ENCODE data around the gene UBTD1. TPM values are rescaled to one million over a fixed set of nuclear protein-coding genes. Genes with fewer than 3 reads are reported as not detected.
A peak's percentile ranks its signal among the peaks of the same experiment; 100 is the strongest.

The UBTD1 gene
- total RNA-seq, 2 experiments from 2014 or later = 1.6 to 2.1 TPM

GRCh38 chr10:97596101-97597082, 97.7 kb downstream of the UBTD1 start:
- DNase-seq = no peak
- H3K4me3 Mint-ChIP-seq = no peak overlapping the region
- intact Hi-C loops (cut with micrococcal nuclease) = no loop called here
- no peaks in the 10 kb centered on the region for H3K36me3 Mint-ChIP-seq (ENCODE audit: low read depth)
- CTCF ChIA-PET = interaction anchor here (0.9 to 1.3 kb wide), 4 partner anchors 9 to 61 kb away, joined by 3 read pairs; partner anchors contain the start of genes ANKRD2 and HOGA1
- no peak for ATAC-seq
- no peaks in the 10 kb centered on the region for H3K4me1 Mint-ChIP-seq (ENCODE audit: low read depth)
- no peaks in the 10 kb centered on the region for H3K27me3 Mint-ChIP-seq
- no peak overlapping the region for H3K27ac Mint-ChIP-seq
- no peaks in the 10 kb centered on the region for H3K9me3 Mint-ChIP-seq
- POLR2A ChIA-PET = interaction anchor here (0.7 kb wide), 1 partner anchor 16 kb away, joined by 3 read pairs; no protein-coding TSS in a partner anchor
- TF ChIP-seq, protein P1, sequence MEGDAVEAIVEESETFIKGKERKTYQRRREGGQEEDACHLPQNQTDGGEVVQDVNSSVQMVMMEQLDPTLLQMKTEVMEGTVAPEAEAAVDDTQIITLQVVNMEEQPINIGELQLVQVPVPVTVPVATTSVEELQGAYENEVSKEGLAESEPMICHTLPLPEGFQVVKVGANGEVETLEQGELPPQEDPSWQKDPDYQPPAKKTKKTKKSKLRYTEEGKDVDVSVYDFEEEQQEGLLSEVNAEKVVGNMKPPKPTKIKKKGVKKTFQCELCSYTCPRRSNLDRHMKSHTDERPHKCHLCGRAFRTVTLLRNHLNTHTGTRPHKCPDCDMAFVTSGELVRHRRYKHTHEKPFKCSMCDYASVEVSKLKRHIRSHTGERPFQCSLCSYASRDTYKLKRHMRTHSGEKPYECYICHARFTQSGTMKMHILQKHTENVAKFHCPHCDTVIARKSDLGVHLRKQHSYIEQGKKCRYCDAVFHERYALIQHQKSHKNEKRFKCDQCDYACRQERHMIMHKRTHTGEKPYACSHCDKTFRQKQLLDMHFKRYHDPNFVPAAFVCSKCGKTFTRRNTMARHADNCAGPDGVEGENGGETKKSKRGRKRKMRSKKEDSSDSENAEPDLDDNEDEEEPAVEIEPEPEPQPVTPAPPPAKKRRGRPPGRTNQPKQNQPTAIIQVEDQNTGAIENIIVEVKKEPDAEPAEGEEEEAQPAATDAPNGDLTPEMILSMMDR (IDR thresholded peaks at IDR 0.05) = no peak

DNA sequence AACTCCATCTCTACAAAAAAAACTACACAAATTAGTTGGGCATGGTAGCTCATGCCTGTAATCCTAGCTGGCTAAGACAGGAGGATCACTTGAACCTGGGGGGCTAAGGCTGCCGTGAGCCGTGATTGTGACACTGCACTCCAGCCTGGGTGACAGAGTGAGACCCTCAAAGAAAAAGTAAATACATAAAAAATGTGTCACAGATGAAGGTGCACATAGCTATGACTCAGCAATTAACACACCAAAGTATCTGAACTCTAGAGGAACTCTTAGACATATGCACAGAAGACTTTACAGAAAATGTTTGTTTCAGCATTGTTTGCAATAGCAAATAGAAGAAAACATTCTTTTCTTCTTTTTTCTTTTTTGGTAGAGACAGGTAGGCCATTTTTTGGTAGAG, 99.1 kb downstream of the UBTD1 start:
- ATAC-seq (no peak), DNase-seq (no peak)
- H3K36me3 Mint-ChIP-seq (ENCODE audit: low read depth) = no peaks in the 10 kb centered on the region
- TF ChIP-seq, protein P1 (IDR thresholded peaks at IDR 0.05) = no peak
- no peaks in the 10 kb centered on the region for H3K27me3 Mint-ChIP-seq
- H3K27ac Mint-ChIP-seq = peak overlapping the region; percentile 46
- no peaks in the 10 kb centered on the region for H3K4me1 Mint-ChIP-seq (ENCODE audit: low read depth)
- intact Hi-C loops (cut with micrococcal nuclease) = no loop called here
- POLR2A ChIA-PET = no interaction called here
- H3K9me3 Mint-ChIP-seq = no peaks in the 10 kb centered on the region
- CTCF ChIA-PET = interaction anchor here (1.1 to 1.5 kb wide), 2 partner anchors 12 to 26 kb away, joined by 6 read pairs; no protein-coding TSS in a partner anchor
- no peak overlapping the region for H3K4me3 Mint-ChIP-seq

DNA sequence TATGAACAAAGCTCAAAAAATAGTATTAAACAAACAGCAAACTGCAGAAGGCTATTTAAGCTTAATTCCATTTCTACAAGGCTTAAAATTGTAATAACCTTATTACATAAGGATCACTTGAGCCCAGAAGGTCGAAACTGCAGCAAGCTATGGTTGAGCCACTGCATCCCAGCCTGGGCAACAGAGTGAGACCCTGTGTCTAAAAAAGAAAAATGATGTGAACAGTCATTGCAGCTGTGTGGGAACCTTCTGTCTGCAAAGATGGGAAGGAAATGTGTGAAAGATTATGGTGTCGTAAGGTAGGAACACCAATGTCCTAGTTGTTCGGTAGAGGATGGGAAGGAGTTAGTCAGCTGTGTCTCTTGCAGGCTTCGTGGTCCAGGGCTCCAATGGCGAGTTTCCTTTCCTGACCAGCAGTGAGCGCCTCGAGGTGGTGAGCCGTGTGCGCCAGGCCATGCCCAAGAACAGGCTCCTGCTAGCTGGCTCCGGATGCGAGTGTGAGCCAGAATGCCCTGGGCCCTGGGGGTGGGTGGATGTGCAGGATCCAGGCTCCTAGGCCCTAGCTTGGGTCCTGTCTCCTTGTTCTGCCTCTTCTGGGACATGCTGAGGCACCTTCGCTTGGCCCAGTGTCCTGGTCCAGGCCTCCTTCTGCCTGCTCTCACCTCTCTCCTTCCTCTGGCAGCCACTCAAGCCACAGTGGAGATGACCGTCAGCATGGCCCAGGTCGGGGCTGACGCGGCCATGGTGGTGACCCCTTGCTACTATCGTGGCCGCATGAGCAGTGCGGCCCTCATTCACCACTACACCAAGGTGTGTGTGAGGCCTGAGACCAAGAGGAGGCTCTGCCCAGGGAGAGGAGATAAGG, 99.9 kb downstream of the UBTD1 start:
- no peak overlapping the region for H3K4me3 Mint-ChIP-seq
- no peaks in the 10 kb centered on the region for H3K4me1 Mint-ChIP-seq (ENCODE audit: low read depth)
- ATAC-seq (no peak), DNase-seq (no peak)
- TF ChIP-seq, protein P1 (IDR thresholded peaks at IDR 0.05) = no peak
- no peak overlapping the region for H3K27ac Mint-ChIP-seq
- no peaks in the 10 kb centered on the region for H3K27me3 Mint-ChIP-seq
- ChIA-PET CTCF (interaction anchor here (1.0 to 1.5 kb wide), 3 partner anchors 11 to 430 kb away, joined by 3 to 6 read pairs (median 6); no protein-coding TSS in a partner anchor), POLR2A (no interaction called here)
- H3K36me3 Mint-ChIP-seq (ENCODE audit: low read depth) = no peaks in the 10 kb centered on the region
- intact Hi-C loops (cut with micrococcal nuclease) = no loop called here
- no peaks in the 10 kb centered on the region for H3K9me3 Mint-ChIP-seq

DNA sequence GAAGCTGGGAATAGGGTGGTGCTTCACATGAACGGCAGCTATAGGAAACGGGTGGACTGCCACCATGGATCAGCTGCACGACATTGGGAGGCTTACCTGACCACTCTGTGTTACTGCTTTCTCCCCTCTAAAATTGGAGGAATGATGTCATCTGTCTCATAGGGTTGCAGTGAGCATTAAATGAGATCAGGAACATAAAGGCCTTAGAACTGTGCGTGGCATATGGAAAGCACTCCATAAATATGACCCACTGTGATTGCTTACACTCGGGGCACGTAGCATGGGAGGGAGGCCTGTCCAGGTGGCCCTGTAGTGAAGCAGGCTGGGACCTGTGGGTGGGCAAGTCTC, 100.5 kb downstream of the UBTD1 start:
- Mint-ChIP-seq H3K4me3 (no peak overlapping the region), H3K27me3 (no peaks in the 10 kb centered on the region), H3K9me3 (no peaks in the 10 kb centered on the region), H3K36me3 (ENCODE audit: low read depth) (no peaks in the 10 kb centered on the region), H3K4me1 (ENCODE audit: low read depth) (no peaks in the 10 kb centered on the region), H3K27ac (no peak overlapping the region)
- TF ChIP-seq, protein P1 (IDR thresholded peaks at IDR 0.05) = no peak
- DNase-seq (no peak), ATAC-seq (no peak)
- POLR2A ChIA-PET = no interaction called here
- intact Hi-C loops (cut with micrococcal nuclease) = no loop called here
- CTCF ChIA-PET = interaction anchor here (1.0 to 1.5 kb wide), 2 partner anchors 27 to 429 kb away, joined by 3 to 6 read pairs; no protein-coding TSS in a partner anchor
